Nephron (organoid): Measurements from ENCODE around the gene SLC23A1.
"Not testable (repeated sequence)": the region's sequence is repeated elsewhere in the genome, so short reads cannot be mapped to it uniquely, and the experiment has no call there.

Experiments used
- H3K27ac Mint-ChIP-seq, 3 experiments: 2 replicates each; pipeline ENCODE4 v1.8.0; 2020; ENCODE audit warnings: mixed read lengths in 3 of 3, mild to moderate bottlenecking in 2 of 3, moderate library complexity in 1 of 3
- H3K27me3 Mint-ChIP-seq: 2 replicates; pipeline ENCODE4 v1.8.0; 2021; ENCODE audit warnings: low read depth, mild to moderate bottlenecking, moderate library complexity, mixed read lengths
- H3K36me3 Mint-ChIP-seq: 2 replicates; pipeline ENCODE4 v1.8.0; 2020; ENCODE audit warnings: low read depth, mixed read lengths
- H3K4me1 Mint-ChIP-seq: 2 replicates; pipeline ENCODE4 v1.8.0; 2020; ENCODE audit warnings: mixed read lengths
- H3K4me3 Mint-ChIP-seq, 3 experiments: 2 replicates each; pipeline ENCODE4 v1.8.0; 2020; ENCODE audit warnings: mild to moderate bottlenecking in 3 of 3, mixed read lengths in 3 of 3, moderate library complexity in 2 of 3
- H3K9me3 Mint-ChIP-seq: 2 replicates; pipeline ENCODE4 v1.8.0; 2020; ENCODE audit warnings: mixed read lengths
- CTCF ChIP-seq, 3 experiments: fragments of 200-600 bp; sonication (generic); IDR thresholded peaks; one replicate each; pipeline ENCODE4 v1.5.0; 2021; ENCODE audit warnings: antibody characterized with exemption in 3 of 3; ENCODE audit not compliant: unreplicated experiment in 3 of 3

Gene SLC23A1

DNA sequence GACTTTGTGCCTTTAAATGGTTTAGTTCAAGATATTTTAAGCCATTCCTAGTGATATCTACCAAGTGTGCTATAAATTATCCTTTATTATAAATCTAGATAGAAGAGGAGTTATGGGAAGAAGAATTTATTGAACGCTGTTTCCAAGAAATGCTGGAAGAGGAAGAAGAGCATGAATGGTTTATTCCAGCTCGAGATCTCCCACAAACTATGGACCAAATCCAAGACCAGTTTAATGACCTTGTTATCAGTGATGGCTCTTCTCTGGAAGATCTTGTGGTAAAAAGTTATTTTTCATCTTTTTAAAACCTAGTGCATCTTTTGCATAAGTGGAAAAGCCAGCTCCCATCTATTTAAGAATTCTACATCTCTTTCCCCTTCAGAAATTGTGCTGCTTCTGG, 18.6 kb downstream of the SLC23A1 start:
- H3K9me3 Mint-ChIP-seq: no peaks in the 10 kb centered on the region
- no peak for TF ChIP-seq CTCF (IDR thresholded peaks at IDR 0.05; ENCODE audit: unreplicated experiment in 3 of 3)
- H3K27me3 Mint-ChIP-seq: no peaks in the 10 kb centered on the region
- peaks cover 55% of the 10 kb centered on the region for H3K36me3 Mint-ChIP-seq
- no peak overlapping the region for H3K4me3 Mint-ChIP-seq
- peak overlapping the region; percentile 31 to 77 (median 66) for H3K27ac Mint-ChIP-seq
- H3K4me1 Mint-ChIP-seq: peaks cover 27% of the 10 kb centered on the region

GRCh38 chr5:139363937-139364336, 19.2 kb downstream of the SLC23A1 start:
- peak overlapping the region; percentile 31 to 77 (median 66) for H3K27ac Mint-ChIP-seq
- H3K36me3 Mint-ChIP-seq: peaks cover 55% of the 10 kb centered on the region
- peaks cover 23% of the 10 kb centered on the region for H3K4me1 Mint-ChIP-seq
- no peak for TF ChIP-seq CTCF (IDR thresholded peaks at IDR 0.05; ENCODE audit: unreplicated experiment in 3 of 3)
- H3K9me3 Mint-ChIP-seq: no peaks in the 10 kb centered on the region
- H3K27me3 Mint-ChIP-seq: no peaks in the 10 kb centered on the region
- H3K4me3 Mint-ChIP-seq: no peak overlapping the region

GRCh38 chr5:139361835-139362429, 21.2 kb downstream of the SLC23A1 start:
- peaks cover 61% of the 10 kb centered on the region for H3K36me3 Mint-ChIP-seq
- no peaks in the 10 kb centered on the region for H3K9me3 Mint-ChIP-seq
- no peak overlapping the region for H3K4me3 Mint-ChIP-seq
- peaks cover 4% of the 10 kb centered on the region for H3K27me3 Mint-ChIP-seq
- peaks cover 16% of the 10 kb centered on the region for H3K4me1 Mint-ChIP-seq
- H3K27ac Mint-ChIP-seq: no peak overlapping the region
- no peak for TF ChIP-seq CTCF (IDR thresholded peaks at IDR 0.05; ENCODE audit: unreplicated experiment in 3 of 3)

DNA sequence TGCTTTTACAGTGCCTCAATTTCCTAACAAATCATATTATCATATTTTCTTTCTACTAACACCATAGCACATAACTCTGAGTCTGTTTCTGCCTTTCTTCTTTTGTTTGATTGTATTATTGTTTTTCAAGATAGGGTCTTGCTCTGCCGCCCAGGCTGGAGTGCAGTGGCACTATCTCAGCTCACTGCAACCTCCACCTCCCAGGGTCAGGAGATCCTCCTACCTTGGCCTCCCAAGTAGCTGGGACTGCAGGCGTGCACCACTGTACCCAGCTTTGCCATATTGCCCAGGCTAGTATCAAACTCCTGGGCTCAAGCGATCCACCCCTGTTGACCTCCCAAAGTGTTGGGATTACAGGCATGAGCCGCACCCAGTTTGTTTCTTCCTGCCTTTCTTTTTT, 22.7 kb downstream of the SLC23A1 start:
- Mint-ChIP-seq H3K9me3 (no peaks in the 10 kb centered on the region), H3K36me3 (peaks cover 57% of the 10 kb centered on the region), H3K4me3 (no peak overlapping the region), H3K4me1 (peaks cover 16% of the 10 kb centered on the region), H3K27ac (no peak overlapping the region), H3K27me3 (peaks cover 4% of the 10 kb centered on the region)
- TF ChIP-seq CTCF (IDR thresholded peaks at IDR 0.05; ENCODE audit: unreplicated experiment in 3 of 3): no peak

- peaks cover 7% of the 10 kb centered on the region for H3K9me3 Mint-ChIP-seq
- peaks cover 55% of the 10 kb centered on the region for H3K36me3 Mint-ChIP-seq
- H3K27me3 Mint-ChIP-seq: peaks cover 4% of the 10 kb centered on the region
- H3K4me3 Mint-ChIP-seq: no peak overlapping the region
- TF ChIP-seq CTCF (IDR thresholded peaks at IDR 0.05; ENCODE audit: unreplicated experiment in 3 of 3): no peak
- H3K4me1 Mint-ChIP-seq: peaks cover 15% of the 10 kb centered on the region
- H3K27ac Mint-ChIP-seq: no peak overlapping the region
Observed at GRCh38 chr5:139358064-139358463, 25.0 kb downstream of the SLC23A1 start.

DNA sequence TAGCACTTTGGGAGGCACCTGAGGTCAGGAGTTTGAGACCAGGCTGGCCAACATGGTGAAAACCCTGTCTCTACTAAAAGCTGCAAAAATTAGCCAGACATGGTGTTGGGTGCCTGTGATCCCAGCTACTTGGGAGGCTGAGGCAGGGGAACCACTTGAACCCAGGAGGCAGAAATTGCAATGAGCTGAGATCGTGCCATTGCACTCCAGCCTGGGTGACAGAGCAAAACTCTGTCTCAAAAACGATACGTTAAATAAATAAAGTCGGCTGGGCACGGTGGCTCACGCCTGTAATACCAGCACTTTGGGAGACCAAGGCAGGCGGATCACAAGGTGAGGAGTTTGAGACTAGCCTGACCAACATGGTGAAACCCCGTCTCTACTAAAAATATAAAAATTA, 27.2 kb downstream of the SLC23A1 start:
- H3K27me3 Mint-ChIP-seq, H3K9me3 Mint-ChIP-seq, H3K27ac Mint-ChIP-seq, H3K4me3 Mint-ChIP-seq: not testable (repeated sequence)
- Mint-ChIP-seq H3K4me1 (peaks cover 25% of the 10 kb centered on the region), H3K36me3 (peaks cover 65% of the 10 kb centered on the region)
